ENCODE results near the gene TRAFD1. TPM values are rescaled to one million over a fixed set of nuclear protein-coding genes. Genes with fewer than 3 reads are reported as not detected.
A peak's percentile ranks its signal among the peaks of the same experiment; 100 is the strongest.

The TRAFD1 gene
- total and polyA plus RNA-seq, 2 of the 8 experiments (the other 6 are each of a cell fraction or from before 2014, with no cell fraction given): 18.1 to 33.1 TPM

DNA sequence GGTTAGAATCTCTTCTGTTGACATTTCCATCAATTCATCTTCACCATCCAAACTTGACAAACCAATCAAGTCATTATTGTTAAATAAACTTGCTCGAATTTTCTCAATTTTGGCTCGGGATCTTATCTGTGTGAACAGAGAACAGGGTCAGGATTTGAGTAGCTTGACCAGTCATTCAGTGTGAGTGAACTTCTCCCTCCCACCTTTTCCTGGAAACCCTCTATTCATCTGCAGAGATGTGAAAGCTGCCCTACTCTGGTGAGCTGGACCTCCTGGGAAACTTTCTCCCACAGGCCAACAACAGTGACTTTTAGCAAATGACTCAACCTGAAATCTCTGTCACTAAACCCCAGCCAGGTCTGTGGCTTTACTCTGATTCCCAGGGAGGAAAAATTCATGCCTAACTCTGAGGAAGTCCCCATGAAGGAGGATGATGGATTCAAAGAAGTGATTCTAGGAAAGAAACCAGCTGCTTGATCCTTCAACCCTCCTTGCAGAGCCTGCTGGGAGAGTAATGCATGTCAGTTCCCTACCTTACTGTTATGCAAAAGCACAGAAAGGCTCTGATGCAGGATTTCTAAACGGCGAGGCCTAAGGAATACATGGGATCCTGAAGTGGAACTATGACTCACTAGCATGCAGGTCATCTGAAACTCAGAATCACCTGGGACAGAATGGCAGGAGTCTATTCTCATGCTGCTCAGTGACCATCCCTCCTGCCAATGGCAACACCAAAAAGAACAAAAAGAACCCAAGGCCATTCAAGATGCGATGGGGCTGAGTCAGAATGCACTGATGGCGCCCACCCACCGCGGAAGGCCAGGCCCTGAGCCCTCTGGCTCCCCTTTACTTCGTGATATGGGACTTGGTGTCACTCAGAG lies 58.0 kb downstream of the TRAFD1 start:
- peak; percentile 65 for FAIRE-seq
- POLR2A ChIA-PET (ENCODE audit: partially characterized antibody): interaction anchor here (1.4 kb wide), 1 partner anchor 9 kb away, joined by 3 read pairs; no protein-coding TSS in a partner anchor
- peak in 1 of 2 experiments; percentile 15 for DNase-seq (ENCODE audit: low read depth in 1 of 2, low spot score in 2 of 2)
- TF ChIP-seq JUND (IDR thresholded peaks at IDR 0.05; ENCODE audit: low read length): peak; percentile 33; the same call in 1 of the 2 replicates
- TF ChIP-seq, protein P1, sequence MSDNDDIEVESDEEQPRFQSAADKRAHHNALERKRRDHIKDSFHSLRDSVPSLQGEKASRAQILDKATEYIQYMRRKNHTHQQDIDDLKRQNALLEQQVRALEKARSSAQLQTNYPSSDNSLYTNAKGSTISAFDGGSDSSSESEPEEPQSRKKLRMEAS (IDR thresholded peaks at IDR 0.05): no peak
- TF ChIP-seq YY1 (IDR thresholded peaks at IDR 0.05; ENCODE audit: low read depth, low read length): 0 out of 2 replicates have a peak, but pooled peaks have one; percentile 4
- TF ChIP-seq RFX5 (IDR thresholded peaks at IDR 0.05; ENCODE audit: borderline replicate concordance, low read depth, low read length): no peak
- TF ChIP-seq CHD1 (IDR thresholded peaks at IDR 0.05; ENCODE audit: low read depth, low read length): no peak
- TF ChIP-seq MAFK (IDR thresholded peaks at IDR 0.05; ENCODE audit: low read depth, low read length): no peak
- TF ChIP-seq POLR2AphosphoS5 (IDR thresholded peaks at IDR 0.05; ENCODE audit: low read depth, low read length): no peak
- no peak for TF ChIP-seq TBP (IDR thresholded peaks at IDR 0.05; ENCODE audit: low read depth, low read length)
- H3K9ac ChIP-seq (replicated peaks in 1 of 4; ENCODE audit: extremely low read depth in 1 of 4, low read depth in 3 of 4, low read length in 3 of 4): no peak overlapping the region
- H3K4me1 ChIP-seq (replicated peaks in 1 of 4; ENCODE audit: control insufficient read depth in 3 of 4, insufficient read depth in 4 of 4, low read length in 3 of 4): peaks cover 9 to 22% (median 12%) of the 10 kb centered on the region in 4 experiments; a peak in 6 of 7 replicates
- peaks cover 0 to 18% (median 9%) of the 10 kb centered on the region in 4 experiments; a peak in 5 of 8 replicates for H3K36me3 ChIP-seq (ENCODE audit: control insufficient read depth in 2 of 4, insufficient read depth in 4 of 4, low read length in 3 of 4)
- H2BK5ac ChIP-seq (ENCODE audit: low read depth, low read length): no peak overlapping the region
- no peak overlapping the region for H3K18ac ChIP-seq (ENCODE audit: extremely low read depth, low read length)
- no peak overlapping the region for H3K4me3 ChIP-seq (ENCODE audit: extremely low read depth in 1 of 4, insufficient read depth in 2 of 4, low read depth in 3 of 4, low read length in 4 of 4)
- WGBS, 2 experiments (ENCODE audit: extremely low coverage in 1 of 2, insufficient coverage in 1 of 2, insufficient read length in 1 of 2, insufficient replicate concordance in 2 of 2, low coverage in 1 of 2, low lambda C conversion rate in 2 of 2, missing lambda C conversion rate in 1 of 2): 73% methylated on average over 9 of the region's 9 CpGs; no CpG with 5 or more reads in 1 of the 2 experiments
- no peak overlapping the region for H2AK5ac ChIP-seq (ENCODE audit: low read depth, low read length)
- H3K4ac ChIP-seq (replicated peaks; ENCODE audit: insufficient read length, low read depth, low read length): no peak overlapping the region
- no peak overlapping the region for H4K8ac ChIP-seq (ENCODE audit: extremely low read depth, insufficient read depth, low read length)
- H3K56ac ChIP-seq (replicated peaks; ENCODE audit: insufficient read length, low read depth, low read length): no peak overlapping the region
- no peak overlapping the region for H3K14ac ChIP-seq (ENCODE audit: insufficient read length)
- H2BK120ac ChIP-seq (replicated peaks; ENCODE audit: low read depth, low read length): no peak overlapping the region
- no peaks in the 10 kb centered on the region for H3K79me2 ChIP-seq (ENCODE audit: control insufficient read depth in 1 of 2, insufficient read depth in 2 of 2, low read length in 2 of 2)
- CTCF ChIA-PET (ENCODE audit: partially characterized antibody): interaction anchor here (0.6 to 7.4 kb wide), 2 partner anchors 14 to 131 kb away, joined by 3 to 43 read pairs; no protein-coding TSS in a partner anchor
- H3K9me3 ChIP-seq (ENCODE audit: insufficient read depth in 2 of 2, low read depth in 1 of 2, low read length in 1 of 2): no peaks in the 10 kb centered on the region
- H3K23ac ChIP-seq (ENCODE audit: insufficient read length): no peak overlapping the region
- H3K27ac ChIP-seq (ENCODE audit: low read depth, low read length): peak overlapping the region; percentile 47; the same call in 1 of the 2 replicates
- peak overlapping the region in 1 of 2 experiments; percentile 27; a peak in 1 of 4 replicates for H3K4me2 ChIP-seq (ENCODE audit: insufficient read depth in 1 of 2, low read depth in 2 of 2, low read length in 2 of 2)
- no peaks in the 10 kb centered on the region for H3K79me1 ChIP-seq (ENCODE audit: low read depth, low read length)
- H2AFZ ChIP-seq (ENCODE audit: low read length): no peak overlapping the region
- no peak overlapping the region for H4K91ac ChIP-seq (replicated peaks; ENCODE audit: insufficient read length, low read length)
- H4K20me1 ChIP-seq (replicated peaks in 1 of 2; ENCODE audit: control insufficient read depth in 1 of 2, insufficient read depth in 2 of 2, low read length in 2 of 2): no peaks in the 10 kb centered on the region
- H2BK12ac ChIP-seq (ENCODE audit: low read depth, low read length): no peak overlapping the region
- no peaks in the 10 kb centered on the region for H3K27me3 ChIP-seq (replicated peaks in 1 of 4; ENCODE audit: control insufficient read depth in 3 of 4, extremely low read depth in 1 of 4, insufficient read depth in 3 of 4, low read length in 3 of 4)
- no peak overlapping the region for H2BK20ac ChIP-seq (ENCODE audit: low read length)
- 0 out of 2 replicates have a peak, but pooled peaks cover 2% of the 10 kb centered on the region for H3K23me2 ChIP-seq (ENCODE audit: low read depth, low read length)
- H4K5ac ChIP-seq (ENCODE audit: insufficient read length, low read depth, low read length): no peak overlapping the region
- H2BK15ac ChIP-seq (ENCODE audit: low read length): no peak overlapping the region

Data from H1 (cell line).